ENCODE measurements around the gene CHD2. TPM values are rescaled to one million over a fixed set of nuclear protein-coding genes. Genes with fewer than 3 reads are reported as not detected.

CHD2 gene
- total and polyA plus RNA-seq, 2 experiments from 2014 or later: 36.5 to 39.0 TPM

DNA sequence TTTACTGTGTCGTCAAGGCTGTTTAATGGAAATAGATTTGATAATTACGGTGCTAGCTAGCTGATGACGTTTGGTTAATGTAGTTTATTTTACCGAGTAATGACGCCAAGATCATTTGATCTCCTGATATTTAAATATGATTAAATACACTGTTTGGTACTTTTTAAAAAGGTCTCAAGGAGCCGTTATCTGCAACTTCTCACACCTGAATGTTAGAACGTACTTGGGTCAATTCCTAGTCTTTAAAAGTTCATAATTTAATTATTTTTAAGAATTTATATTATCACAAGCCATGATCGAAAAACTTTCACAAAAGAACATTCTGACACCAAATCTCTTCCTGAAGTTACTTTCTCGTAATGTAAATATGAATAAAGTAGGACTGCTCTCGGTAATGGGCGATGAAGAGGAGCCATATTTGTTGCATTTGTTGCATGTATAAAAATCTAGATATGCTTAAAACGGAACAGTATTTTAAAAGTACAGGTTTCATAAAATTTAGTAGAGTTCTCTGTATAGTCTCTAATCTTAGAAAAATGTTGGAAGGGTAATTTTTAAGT, 16.2 kb upstream of the CHD2 start:
- Histone ChIP-seq H3K27ac (peak overlapping the region; percentile 95), H3K9me3 (ENCODE audit: low read depth) (no peaks in the 10 kb centered on the region), H3K4me3 (peak overlapping the region; percentile 87), H3K4me2 (ENCODE audit: unreplicated experiment) (peak overlapping the region; percentile 96), H3K9me2 (ENCODE audit: insufficient read depth) (no peaks in the 10 kb centered on the region), H3K27me3 (replicated peaks; ENCODE audit: insufficient read depth) (no peaks in the 10 kb centered on the region), H3F3A (ENCODE audit: insufficient read depth) (peaks cover 34% of the 10 kb centered on the region), H3K36me3 (ENCODE audit: low read depth) (peaks cover 44% of the 10 kb centered on the region), H2AFZ (no peak overlapping the region), H3K4me1 (ENCODE audit: insufficient read depth) (peaks cover 45% of the 10 kb centered on the region), H3K79me2 (ENCODE audit: insufficient read depth) (peaks cover 61% of the 10 kb centered on the region), H3K9ac (peak overlapping the region; percentile 99), H4K20me1 (ENCODE audit: insufficient read depth) (no peaks in the 10 kb centered on the region)
- DNase-seq: peak; percentile 36
- TF ChIP-seq EZH2 (IDR thresholded peaks at IDR 0.05; ENCODE audit: insufficient read depth, poor library complexity, severe bottlenecking): no peak
- in situ Hi-C loops (cut with MboI): no loop called here
- 1% methylated on average over 12 of the region's 12 CpGs for WGBS, 2 experiments (ENCODE audit: low coverage in 1 of 2, low lambda C conversion rate in 2 of 2, missing lambda C conversion rate in 2 of 2)

DNA sequence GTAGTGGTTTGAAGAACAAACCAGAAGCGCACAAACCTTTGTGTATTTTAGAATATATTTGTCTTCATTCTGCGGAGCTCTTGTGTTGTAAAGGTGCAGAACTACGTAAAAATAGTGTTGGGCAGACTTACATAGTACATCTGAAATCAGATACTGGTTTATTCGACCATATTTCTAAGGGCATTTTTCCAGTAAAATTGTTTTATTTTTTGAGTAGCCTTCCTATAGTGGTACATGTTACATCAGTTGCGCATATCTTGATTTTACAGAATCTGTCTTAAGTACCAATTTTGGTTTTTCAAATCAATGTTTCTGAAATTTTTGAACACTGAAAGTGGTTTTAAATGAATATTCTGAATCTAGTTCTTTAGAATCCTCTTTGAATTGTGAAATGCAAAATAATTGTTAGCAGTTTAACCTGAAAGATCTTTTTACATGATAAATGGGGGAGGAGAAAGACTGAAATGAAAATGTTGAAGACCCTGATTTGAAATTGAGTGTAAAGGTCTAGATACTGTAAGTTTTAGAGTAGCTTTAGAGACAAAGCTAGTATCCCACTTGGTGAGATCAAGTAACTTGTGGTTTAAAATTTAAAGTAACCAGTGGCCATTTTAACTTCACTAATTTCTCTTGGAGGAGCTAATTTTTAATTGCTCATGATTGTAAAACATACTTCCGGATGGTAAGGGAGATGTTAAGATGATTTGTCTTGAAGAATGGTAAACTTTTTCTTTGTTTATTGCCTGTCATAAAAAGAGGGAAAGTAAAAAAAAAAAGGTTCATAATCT, 15.5 kb upstream of the CHD2 start:
- H2AFZ ChIP-seq: no peak overlapping the region
- no peaks in the 10 kb centered on the region for H4K20me1 ChIP-seq (ENCODE audit: insufficient read depth)
- TF ChIP-seq EZH2phosphoT487 (IDR thresholded peaks at IDR 0.05; ENCODE audit: insufficient read depth, low read depth) (no peak), EZH2 (IDR thresholded peaks at IDR 0.05; ENCODE audit: insufficient read depth, poor library complexity, severe bottlenecking) (no peak)
- peaks cover 37% of the 10 kb centered on the region for H3F3A ChIP-seq (ENCODE audit: insufficient read depth)
- no peaks in the 10 kb centered on the region for H3K9me2 ChIP-seq (ENCODE audit: insufficient read depth)
- WGBS, 2 experiments (ENCODE audit: low coverage in 1 of 2, low lambda C conversion rate in 2 of 2, missing lambda C conversion rate in 2 of 2): 1% methylated on average over 6 of the region's 6 CpGs
- peaks cover 45% of the 10 kb centered on the region for H3K4me1 ChIP-seq (ENCODE audit: insufficient read depth)
- H3K9ac ChIP-seq: peak overlapping the region; percentile 99
- H3K9me3 ChIP-seq (ENCODE audit: low read depth): no peaks in the 10 kb centered on the region
- no peaks in the 10 kb centered on the region for H3K27me3 ChIP-seq (replicated peaks; ENCODE audit: insufficient read depth)
- peak overlapping the region; percentile 96 for H3K4me2 ChIP-seq (ENCODE audit: unreplicated experiment)
- peak; percentile 59 for DNase-seq
- H3K4me3 ChIP-seq: peak overlapping the region; percentile 87
- in situ Hi-C loops (cut with MboI): no loop called here
- peaks cover 51% of the 10 kb centered on the region for H3K36me3 ChIP-seq (ENCODE audit: low read depth)
- peaks cover 67% of the 10 kb centered on the region for H3K79me2 ChIP-seq (ENCODE audit: insufficient read depth)
- peak overlapping the region; percentile 95 for H3K27ac ChIP-seq

DNA sequence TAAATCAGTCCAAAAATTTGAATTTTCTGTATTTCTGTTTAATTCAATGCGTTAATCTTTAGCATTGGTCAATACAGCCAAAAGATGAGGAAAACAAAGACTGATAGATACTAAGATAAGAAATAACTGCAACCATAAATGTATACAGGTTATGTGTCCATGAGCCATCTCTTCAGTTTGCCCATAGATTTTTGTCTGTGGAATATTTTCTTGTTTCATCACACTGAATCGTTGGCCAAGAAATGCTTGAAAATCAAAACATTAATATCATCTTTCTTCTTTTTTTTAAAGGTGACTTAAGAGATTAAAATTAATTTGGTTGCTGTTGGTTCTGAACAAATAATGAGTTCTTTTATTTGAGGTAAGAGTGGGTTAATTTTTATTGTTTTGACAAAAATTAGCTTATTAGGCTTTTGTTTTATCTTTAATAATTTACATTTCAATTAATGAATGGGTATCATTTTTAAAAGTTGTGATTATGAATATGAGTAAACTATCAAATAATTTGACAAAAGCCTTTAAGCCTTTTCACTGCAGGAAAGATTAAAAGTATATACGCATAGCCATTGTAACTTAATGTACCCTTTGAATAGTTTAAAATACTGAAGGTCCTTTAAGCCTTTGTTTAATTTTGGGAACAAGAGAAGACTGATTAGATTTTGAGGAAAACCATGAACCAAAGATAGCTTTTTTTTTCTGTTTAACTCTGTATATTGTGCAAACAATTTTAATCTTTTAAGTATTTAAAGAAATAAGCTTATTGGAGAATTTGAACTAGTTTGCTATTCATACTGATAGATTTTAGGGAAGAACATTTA, 14.7 kb upstream of the CHD2 start:
- WGBS, 2 experiments (ENCODE audit: low coverage in 1 of 2, low lambda C conversion rate in 2 of 2, missing lambda C conversion rate in 2 of 2): 2% methylated on average over 3 of the region's 3 CpGs
- in situ Hi-C loops (cut with MboI): no loop called here
- H3K27me3 ChIP-seq (replicated peaks; ENCODE audit: insufficient read depth): no peaks in the 10 kb centered on the region
- peaks cover 41% of the 10 kb centered on the region for H3F3A ChIP-seq (ENCODE audit: insufficient read depth)
- peaks cover 75% of the 10 kb centered on the region for H3K79me2 ChIP-seq (ENCODE audit: insufficient read depth)
- peak overlapping the region; percentile 96 for H3K4me2 ChIP-seq (ENCODE audit: unreplicated experiment)
- H2AFZ ChIP-seq: no peak overlapping the region
- no peak for TF ChIP-seq EZH2phosphoT487 (IDR thresholded peaks at IDR 0.05; ENCODE audit: insufficient read depth, low read depth)
- no peak for TF ChIP-seq EZH2 (IDR thresholded peaks at IDR 0.05; ENCODE audit: insufficient read depth, poor library complexity, severe bottlenecking)
- DNase-seq: peak; percentile 53
- H3K36me3 ChIP-seq (ENCODE audit: low read depth): peaks cover 56% of the 10 kb centered on the region
- no peaks in the 10 kb centered on the region for H3K9me2 ChIP-seq (ENCODE audit: insufficient read depth)
- H3K27ac ChIP-seq: peak overlapping the region; percentile 95
- H4K20me1 ChIP-seq (ENCODE audit: insufficient read depth): no peaks in the 10 kb centered on the region
- H3K4me1 ChIP-seq (ENCODE audit: insufficient read depth): peaks cover 45% of the 10 kb centered on the region
- no peaks in the 10 kb centered on the region for H3K9me3 ChIP-seq (ENCODE audit: low read depth)
- H3K4me3 ChIP-seq: peak overlapping the region; percentile 87
- H3K9ac ChIP-seq: peak overlapping the region; percentile 99

DNA sequence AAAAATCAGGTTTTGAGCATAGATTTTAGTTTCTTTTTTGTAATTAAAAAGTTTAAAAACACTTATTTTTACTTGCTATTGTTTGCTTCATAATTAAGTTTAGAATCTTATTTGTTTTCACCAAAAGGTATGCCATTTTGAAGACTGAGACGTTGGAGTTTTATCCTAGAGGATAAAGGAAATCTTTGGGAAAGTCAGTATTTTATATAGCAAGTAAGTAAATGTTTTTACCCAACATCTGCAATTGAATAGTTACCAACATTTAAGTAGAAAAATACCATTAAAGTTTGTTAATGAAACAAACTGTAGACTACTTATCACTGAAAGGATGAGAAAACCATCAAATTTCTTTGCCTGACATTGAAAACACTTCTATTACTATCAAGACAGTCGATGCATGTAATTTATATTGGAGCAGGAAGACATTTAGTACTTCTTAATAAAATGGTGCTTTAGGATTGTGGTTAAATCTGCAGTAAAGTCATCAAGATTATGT, 14.0 kb upstream of the CHD2 start:
- DNase-seq: peak; percentile 27
- Histone ChIP-seq H3K4me3 (peak overlapping the region; percentile 87), H3K4me1 (ENCODE audit: insufficient read depth) (peaks cover 41% of the 10 kb centered on the region), H3F3A (ENCODE audit: insufficient read depth) (peaks cover 46% of the 10 kb centered on the region), H3K79me2 (ENCODE audit: insufficient read depth) (peaks cover 82% of the 10 kb centered on the region), H3K9ac (peak overlapping the region; percentile 99), H4K20me1 (ENCODE audit: insufficient read depth) (no peaks in the 10 kb centered on the region), H3K9me2 (ENCODE audit: insufficient read depth) (no peaks in the 10 kb centered on the region), H3K36me3 (ENCODE audit: low read depth) (peaks cover 63% of the 10 kb centered on the region), H3K27ac (peak overlapping the region; percentile 95), H2AFZ (no peak overlapping the region), H3K9me3 (ENCODE audit: low read depth) (no peaks in the 10 kb centered on the region), H3K4me2 (ENCODE audit: unreplicated experiment) (peak overlapping the region; percentile 96), H3K27me3 (replicated peaks; ENCODE audit: insufficient read depth) (no peaks in the 10 kb centered on the region)
- TF ChIP-seq EZH2phosphoT487 (IDR thresholded peaks at IDR 0.05; ENCODE audit: insufficient read depth, low read depth) (no peak), EZH2 (IDR thresholded peaks at IDR 0.05; ENCODE audit: insufficient read depth, poor library complexity, severe bottlenecking) (no peak)
- in situ Hi-C loops (cut with MboI): no loop called here
- WGBS, 2 experiments (ENCODE audit: low coverage in 1 of 2, low lambda C conversion rate in 2 of 2, missing lambda C conversion rate in 2 of 2): 4 to 5% methylated on average over 2 of the region's 2 CpGs

Data from GM23248 (cell line).